K562 (cell line): Measurements from ENCODE around the gene PCDH9. TPM values are rescaled to one million over a fixed set of nuclear protein-coding genes. Genes with fewer than 3 reads are reported as not detected.

Source experiments
- ATAC-seq: fragments of 200-7000 bp; cut with Tn5 transposase; 3 replicates; pipeline ENCODE4 v1.9.1; 2020; ENCODE audit warnings: moderate library complexity
- BruUV-seq: library from RNA; stranded (reverse); fragments of 400-500 nt; replicated peaks from 2 replicates; lab custom pipeline; 2021; lab: Mats Ljungman, UMichigan
- CTCF ChIA-PET: fragments of 300-600 bp; formaldehyde crosslinking; extraction: SDS; loops from one replicate; lab custom pipeline; 2021; ENCODE audit warnings: low intra/inter-chr PET ratio; lab: Yijun Ruan, JAX
- POLR2A ChIA-PET: fragments of 300-600, 350-650 bp; sonication (Branson Sonifier 250); formaldehyde crosslinking; extraction: SDS; loops from one replicate; lab custom pipeline; 2021; ENCODE audit warnings: antibody characterized with exemption, inconsistent platforms; lab: Yijun Ruan, JAX
- DNase-seq, 4 experiments: peaks; one replicate each; pipeline versions ENCODE4 v3.0.0 to v3.0.0-alpha.2; 2011 to 2018; ENCODE audit warnings: low spot score in 3 of 4, mixed read lengths in 3 of 4; ENCODE audit errors: extremely low read depth in 1 of 4
- FAIRE-seq: peaks from 2 replicates; lab custom pipeline; 2011; peaks lifted over from hg19 to GRCh38; lab: Jason Lieb, UNC
- H2AFZ ChIP-seq: 2 replicates; pipeline ENCODE4 v1.6.0; 2011; ENCODE audit warnings: low read depth, low read length, control low read depth, inconsistent platforms
- H3K27ac ChIP-seq: fragments of 200-600 bp; 3 replicates; pipeline ENCODE4 v1.8.0; 2011; ENCODE audit warnings: low read depth, mild to moderate bottlenecking, control low read depth, inconsistent platforms, low read length, moderate library complexity, mixed read lengths; ENCODE audit errors: extremely low read depth
- H3K27me3 ChIP-seq, 2 experiments: fragments of 300-600 bp in 1 of 2; 2 replicates in 1 of 2; 3 replicates in 1 of 2; pipeline versions ENCODE4 v1.6.0 to v1.8.0; 2011; ENCODE audit warnings: inconsistent platforms in 2 of 2, low read length in 2 of 2, mild to moderate bottlenecking in 1 of 2, mixed read lengths in 1 of 2, moderate library complexity in 1 of 2; ENCODE audit not compliant: control insufficient read depth in 2 of 2, insufficient read depth in 2 of 2
- H3K36me3 ChIP-seq: fragments of 300-600 bp; 3 replicates; pipeline ENCODE4 v1.8.0; 2011; ENCODE audit warnings: mild to moderate bottlenecking, low read length, inconsistent platforms; ENCODE audit not compliant: control insufficient read depth, insufficient read depth
- H3K4me1 ChIP-seq, 2 experiments: fragments of 200-600 bp in 1 of 2; replicated peaks in 1 of 2; 2 replicates in 1 of 2; 3 replicates in 1 of 2; pipeline versions ENCODE4 v1.5.1 to v1.8.0; 2011; ENCODE audit warnings: inconsistent platforms in 2 of 2, low read length in 2 of 2, mild to moderate bottlenecking in 1 of 2, mixed read lengths in 1 of 2, moderate library complexity in 1 of 2; ENCODE audit not compliant: control insufficient read depth in 2 of 2, insufficient read depth in 2 of 2
- H3K4me2 ChIP-seq: 2 replicates; pipeline ENCODE4 v1.6.1; 2011; ENCODE audit warnings: low read length, control low read depth, inconsistent platforms, mixed read lengths; ENCODE audit not compliant: insufficient read depth
- H3K4me3 ChIP-seq: fragments of 200-600 bp; sonication (generic), shearing (Covaris generic); 2 replicates; pipeline ENCODE4 v1.5.1; 2016; ENCODE audit warnings: control low read depth, inconsistent platforms
- H3K79me2 ChIP-seq: fragments of 200-600 bp; 3 replicates; pipeline ENCODE4 v1.8.0; 2011; ENCODE audit warnings: low read length, inconsistent platforms; ENCODE audit not compliant: control insufficient read depth, insufficient read depth
- H3K9ac ChIP-seq, 2 experiments: 2 replicates each; pipeline versions ENCODE4 v1.6.0 to v1.6.1; 2011; ENCODE audit warnings: low read depth in 2 of 2, low read length in 2 of 2, control low read depth in 1 of 2, inconsistent platforms in 1 of 2, mild to moderate bottlenecking in 1 of 2, mixed read lengths in 1 of 2; ENCODE audit not compliant: insufficient read depth in 1 of 2
- H3K9me1 ChIP-seq: one replicate; pipeline ENCODE4 v1.6.0; 2011; ENCODE audit warnings: inconsistent platforms, mild to moderate bottlenecking, low read length, moderate library complexity; ENCODE audit not compliant: control insufficient read depth, insufficient read depth
- H3K9me3 ChIP-seq: replicated peaks from 2 replicates; pipeline ENCODE4 v1.5.1; 2011; ENCODE audit warnings: low read depth, low read length, inconsistent platforms; ENCODE audit not compliant: control insufficient read depth, insufficient read depth
- H4K20me1 ChIP-seq: replicated peaks from 2 replicates; pipeline ENCODE4 v1.6.1; 2011; ENCODE audit warnings: low read length, inconsistent platforms, mixed read lengths; ENCODE audit not compliant: control insufficient read depth, insufficient read depth
- ETV5 ChIP-seq: sonication (generic); formaldehyde crosslinking; IDR thresholded peaks from 2 replicates; pipeline ENCODE4 v1.4.0; 2020; ENCODE audit warnings: low read depth, mild to moderate bottlenecking, missing genetic modification reagents
- HIVEP1 ChIP-seq: fragments of 250-450 bp; sonication (Bioruptor Pico); IDR thresholded peaks from 2 replicates; pipeline ENCODE4 v1.4.0; 2020; ENCODE audit warnings: mild to moderate bottlenecking
- HMGN3 ChIP-seq: IDR thresholded peaks from 2 replicates; pipeline ENCODE4 v1.6.1; 2011; ENCODE audit warnings: borderline replicate concordance, low read depth, mild to moderate bottlenecking, mixed read lengths, low read length; ENCODE audit not compliant: insufficient read length; ENCODE audit errors: extremely low read depth
- KLF16 ChIP-seq: IDR thresholded peaks from 2 replicates; pipeline ENCODE4 v1.6.1; 2016; ENCODE audit warnings: antibody characterized with exemption
- NFIC ChIP-seq: fragments of 450-650 bp; IDR thresholded peaks from 2 replicates; pipeline ENCODE4 v1.6.1; 2017; ENCODE audit warnings: mild to moderate bottlenecking, inconsistent platforms
- NFIX ChIP-seq: fragments of 250-450 bp; sonication (Bioruptor Pico); IDR thresholded peaks from 2 replicates; pipeline ENCODE4 v1.4.0; 2020; ENCODE audit warnings: low read depth, mild to moderate bottlenecking, moderate library complexity
- NFXL1 ChIP-seq: fragments of 450-650 bp; formaldehyde crosslinking; IDR thresholded peaks from 2 replicates; pipeline ENCODE4 v1.4.0; 2021; ENCODE audit warnings: mild to moderate bottlenecking
- ZBTB17 ChIP-seq: fragments of 450-650 bp; formaldehyde crosslinking; IDR thresholded peaks from 2 replicates; pipeline ENCODE4 v1.4.0; 2020; ENCODE audit warnings: mild to moderate bottlenecking
- ZNF408 ChIP-seq: fragments of 250-450 bp; sonication (Bioruptor Pico); IDR thresholded peaks from 2 replicates; pipeline ENCODE4 v1.4.0; 2020; ENCODE audit warnings: low read depth, mild to moderate bottlenecking, moderate library complexity
- ZNF79 ChIP-seq: fragments of 250-450 bp; sonication (Bioruptor Pico); IDR thresholded peaks from 2 replicates; pipeline ENCODE4 v1.4.0; 2020; ENCODE audit warnings: low read depth, mild to moderate bottlenecking, moderate library complexity
- WGBS: fragments of 100-300 bp; shearing (Covaris generic); methylation state at CpG from one replicate; pipeline ENCODE4 v1.1.6; 2016; ENCODE audit warnings: low coverage, mixed read lengths; ENCODE audit not compliant: insufficient coverage; ENCODE audit errors: missing lambda C conversion rate; 5-methylcytosine and 5-hydroxymethylcytosine counted together
- in situ Hi-C: fragments of 300-500 bp; cut with MboI; formaldehyde crosslinking; loops from 4 replicates; pipeline ENCODE4 v1.15.0; 2018; ENCODE audit warnings: inconsistent platforms, mixed read lengths
- intact Hi-C: fragments of 100-400 bp; cut with micrococcal nuclease; formaldehyde crosslinking; loops from 2 replicates; pipeline ENCODE4 v1.14.2; 2022
- polyA plus RNA-seq, 8 experiments: library from polyadenylated mRNA; depleted of rRNA in 4 of 8; stranded (reverse) in 5 of 8; unstranded in 3 of 8; fragments of >200 nt; fragmentation: Nextera tagmentation in 2 of 8; fragmentation: Illumina TruSeq in 1 of 8; extraction: Ambion mirVana in 2 of 8; extraction: Trizol in 1 of 8; gene quantifications; 2 replicates each; pipeline versions ENCODE4 v1.2.1 to v1.2.3, GENCODE V29; 2011 to 2014; ENCODE audit warnings: inconsistent platforms in 1 of 8, missing spikeins in 1 of 8
- total RNA-seq, 7 experiments: library from RNA; depleted of rRNA in 6 of 7; stranded (reverse); fragments of >200 nt in 6 of 7; fragmentation: Illumina TruSeq in 2 of 7; extraction: Trizol in 2 of 7; gene quantifications; 2 replicates each; pipeline versions ENCODE4 v1.2.1 to v1.2.3, GENCODE V29; 2011 to 2021; ENCODE audit warnings: low replicate concordance in 1 of 7
- TF ChIP-seq, protein P1 (sequence below): sonication (generic); formaldehyde crosslinking; IDR thresholded peaks from 2 replicates; pipeline ENCODE4 v1.8.0; 2022; ENCODE audit warnings: missing genetic modification reagents, mild to moderate bottlenecking, borderline replicate concordance
- TF ChIP-seq, protein P2 (sequence below): fragments of 450-650 bp; conservative IDR thresholded peaks from 2 replicates; pipeline ENCODE4 v1.6.1; 2016; ENCODE audit warnings: missing genetic modification characterization, low read depth, mild to moderate bottlenecking, missing compliant biosample characterization, moderate library complexity
- TF ChIP-seq, protein P3 (sequence below): IDR thresholded peaks from 2 replicates; pipeline ENCODE4 v1.6.1; 2011; ENCODE audit warnings: borderline replicate concordance, low read depth, mild to moderate bottlenecking, moderate library complexity, low read length; ENCODE audit not compliant: insufficient read depth, poor library complexity, severe bottlenecking
- TF ChIP-seq, protein P4 (sequence below): sonication (generic); formaldehyde crosslinking; IDR thresholded peaks from 2 replicates; pipeline ENCODE4 v1.9.0; 2022; ENCODE audit warnings: mild to moderate bottlenecking, missing genetic modification reagents

PCDH9 gene
- total and polyA plus RNA-seq, 9 of the 15 experiments (the other 6 are each of a cell fraction or from before 2014, with no cell fraction given) = 1.1 to 6.7 (median 4.9) TPM

DNA sequence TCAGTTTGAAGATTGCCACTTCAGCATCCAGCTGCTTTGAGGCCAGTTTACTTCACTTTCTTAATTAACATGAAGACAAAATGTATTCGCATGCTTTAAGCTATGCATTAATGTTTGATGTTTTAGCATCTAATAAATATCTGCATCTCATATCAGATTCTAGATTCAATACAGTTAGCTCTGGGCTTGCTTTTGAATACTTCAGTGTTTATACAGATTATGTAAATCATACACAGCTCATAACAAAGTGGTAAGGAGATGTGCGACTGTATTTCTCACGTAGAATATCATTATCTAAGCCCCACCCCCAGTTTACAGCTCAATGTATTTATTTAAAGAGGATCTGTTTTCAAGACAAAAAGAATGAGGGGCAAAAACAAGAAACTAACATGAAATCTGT is 770.5 kb downstream of the PCDH9 start:
- 19% methylated on average over 3 of the region's 3 CpGs for WGBS
- in situ Hi-C loops = no loop called here

More for the DNA sequence above, 770.5 kb downstream of the PCDH9 start:
- intact Hi-C loops = no loop called here
- no peaks in the 10 kb centered on the region for H3K4me1 ChIP-seq
- H3K9me3 ChIP-seq = no peaks in the 10 kb centered on the region
- H2AFZ ChIP-seq = no peak overlapping the region
- no peak overlapping the region for H3K9ac ChIP-seq
- H4K20me1 ChIP-seq = no peaks in the 10 kb centered on the region
- H3K4me3 ChIP-seq = no peak overlapping the region
- DNase-seq (no peak), FAIRE-seq (no peak), ATAC-seq (no peak)
- no peaks in the 10 kb centered on the region for H3K79me2 ChIP-seq
- POLR2A ChIA-PET = interaction anchor here (0.5 kb wide), 1 partner anchor 30 kb away, joined by 3 read pairs; no protein-coding TSS in a partner anchor
- H3K27ac ChIP-seq = no peak overlapping the region
- CTCF ChIA-PET = no interaction called here
- TF ChIP-seq HIVEP1 (CRISPR knock-in tag) (no peak), HMGN3 (no peak), NFIX (no peak), NFXL1 (no peak), ZNF408 (CRISPR knock-in tag) (no peak), ETV5 (CRISPR knock-in tag) (no peak), KLF16 (no peak), ZNF79 (no peak), ZBTB17 (no peak), NFIC (no peak)
- TF ChIP-seq, protein P1, sequence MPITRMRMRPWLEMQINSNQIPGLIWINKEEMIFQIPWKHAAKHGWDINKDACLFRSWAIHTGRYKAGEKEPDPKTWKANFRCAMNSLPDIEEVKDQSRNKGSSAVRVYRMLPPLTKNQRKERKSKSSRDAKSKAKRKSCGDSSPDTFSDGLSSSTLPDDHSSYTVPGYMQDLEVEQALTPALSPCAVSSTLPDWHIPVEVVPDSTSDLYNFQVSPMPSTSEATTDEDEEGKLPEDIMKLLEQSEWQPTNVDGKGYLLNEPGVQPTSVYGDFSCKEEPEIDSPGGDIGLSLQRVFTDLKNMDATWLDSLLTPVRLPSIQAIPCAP (CRISPR knock-in tag) = no peak
- TF ChIP-seq, protein P2, sequence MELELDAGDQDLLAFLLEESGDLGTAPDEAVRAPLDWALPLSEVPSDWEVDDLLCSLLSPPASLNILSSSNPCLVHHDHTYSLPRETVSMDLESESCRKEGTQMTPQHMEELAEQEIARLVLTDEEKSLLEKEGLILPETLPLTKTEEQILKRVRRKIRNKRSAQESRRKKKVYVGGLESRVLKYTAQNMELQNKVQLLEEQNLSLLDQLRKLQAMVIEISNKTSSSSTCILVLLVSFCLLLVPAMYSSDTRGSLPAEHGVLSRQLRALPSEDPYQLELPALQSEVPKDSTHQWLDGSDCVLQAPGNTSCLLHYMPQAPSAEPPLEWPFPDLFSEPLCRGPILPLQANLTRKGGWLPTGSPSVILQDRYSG (tag) = no peak
- TF ChIP-seq, protein P3, sequence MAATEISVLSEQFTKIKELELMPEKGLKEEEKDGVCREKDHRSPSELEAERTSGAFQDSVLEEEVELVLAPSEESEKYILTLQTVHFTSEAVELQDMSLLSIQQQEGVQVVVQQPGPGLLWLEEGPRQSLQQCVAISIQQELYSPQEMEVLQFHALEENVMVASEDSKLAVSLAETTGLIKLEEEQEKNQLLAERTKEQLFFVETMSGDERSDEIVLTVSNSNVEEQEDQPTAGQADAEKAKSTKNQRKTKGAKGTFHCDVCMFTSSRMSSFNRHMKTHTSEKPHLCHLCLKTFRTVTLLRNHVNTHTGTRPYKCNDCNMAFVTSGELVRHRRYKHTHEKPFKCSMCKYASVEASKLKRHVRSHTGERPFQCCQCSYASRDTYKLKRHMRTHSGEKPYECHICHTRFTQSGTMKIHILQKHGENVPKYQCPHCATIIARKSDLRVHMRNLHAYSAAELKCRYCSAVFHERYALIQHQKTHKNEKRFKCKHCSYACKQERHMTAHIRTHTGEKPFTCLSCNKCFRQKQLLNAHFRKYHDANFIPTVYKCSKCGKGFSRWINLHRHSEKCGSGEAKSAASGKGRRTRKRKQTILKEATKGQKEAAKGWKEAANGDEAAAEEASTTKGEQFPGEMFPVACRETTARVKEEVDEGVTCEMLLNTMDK = no peak
- TF ChIP-seq, protein P4, sequence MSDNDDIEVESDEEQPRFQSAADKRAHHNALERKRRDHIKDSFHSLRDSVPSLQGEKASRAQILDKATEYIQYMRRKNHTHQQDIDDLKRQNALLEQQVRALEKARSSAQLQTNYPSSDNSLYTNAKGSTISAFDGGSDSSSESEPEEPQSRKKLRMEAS (CRISPR knock-in tag) = no peak
- no peaks in the 10 kb centered on the region for H3K27me3 ChIP-seq
- H3K9me1 ChIP-seq = no peaks in the 10 kb centered on the region
- no TSS peak for BruUV-seq
- H3K4me2 ChIP-seq = no peak overlapping the region
- no peaks in the 10 kb centered on the region for H3K36me3 ChIP-seq
